HepG2 (cell line): ENCODE data around the gene PCYT2. TPM values are rescaled to one million over a fixed set of nuclear protein-coding genes. Genes with fewer than 3 reads are reported as not detected.

Experiments
- EHMT2 ChIP-seq: fragments of 200-600 bp; sonication (generic); IDR thresholded peaks from 2 replicates; pipeline ENCODE4 v1.7.0; 2017; ENCODE audit warnings: antibody characterized with exemption, low read depth, low read length, borderline replicate concordance
- HNRNPL ChIP-seq: fragments of 200-400 bp; formaldehyde crosslinking; IDR thresholded peaks from 2 replicates; pipeline ENCODE4 v1.6.1; 2017; ENCODE audit warnings: mild to moderate bottlenecking, low read depth, low read length
- JUN ChIP-seq: sonication (generic); formaldehyde crosslinking; IDR thresholded peaks from 2 replicates; pipeline ENCODE4 v1.4.0; 2020; ENCODE audit warnings: mild to moderate bottlenecking, missing genetic modification reagents
- MTA1 ChIP-seq: sonication (generic); formaldehyde crosslinking; IDR thresholded peaks from 2 replicates; pipeline ENCODE4 v1.4.0; 2020; ENCODE audit warnings: missing genetic modification reagents, mild to moderate bottlenecking, borderline replicate concordance
- ONECUT2 ChIP-seq: sonication (generic); formaldehyde crosslinking; IDR thresholded peaks from 2 replicates; pipeline ENCODE4 v1.4.0; 2020; ENCODE audit warnings: missing genetic modification reagents
- SOX5 ChIP-seq: IDR thresholded peaks from 2 replicates; pipeline ENCODE4 v1.6.1; 2016; ENCODE audit warnings: borderline replicate concordance
- ZBTB40 ChIP-seq, 2 experiments: fragments of 450-650 bp in 1 of 2; sonication (generic) in 1 of 2; formaldehyde crosslinking in 1 of 2; IDR thresholded peaks; 2 replicates each; pipeline versions ENCODE4 v1.6.1 to v1.8.0; 2016 to 2022; ENCODE audit warnings: antibody characterized with exemption in 1 of 2, mild to moderate bottlenecking in 1 of 2, missing genetic modification reagents in 1 of 2
- ZBTB46 ChIP-seq: sonication (generic); formaldehyde crosslinking; IDR thresholded peaks from 2 replicates; pipeline ENCODE4 v1.4.0; 2020; ENCODE audit warnings: mild to moderate bottlenecking, missing genetic modification reagents, borderline replicate concordance
- ZGPAT ChIP-seq: IDR thresholded peaks from 2 replicates; pipeline ENCODE4 v1.6.1; 2016; ENCODE audit warnings: mild to moderate bottlenecking
- ZMYM3 ChIP-seq: sonication (generic); formaldehyde crosslinking; IDR thresholded peaks from 2 replicates; pipeline ENCODE4 v1.5.1; 2020; ENCODE audit warnings: mild to moderate bottlenecking, missing genetic modification reagents
- ZNF138 ChIP-seq: sonication (generic); formaldehyde crosslinking; IDR thresholded peaks from 2 replicates; pipeline ENCODE4 v1.5.0; 2020; ENCODE audit warnings: mild to moderate bottlenecking, low read depth, missing genetic modification reagents
- ZNF234 ChIP-seq: sonication (generic); formaldehyde crosslinking; conservative IDR thresholded peaks from 2 replicates; pipeline ENCODE4 v1.5.1; 2020; ENCODE audit warnings: mild to moderate bottlenecking, missing genetic modification reagents
- ZNF878 ChIP-seq: sonication (generic); formaldehyde crosslinking; IDR thresholded peaks from 2 replicates; pipeline ENCODE4 v1.8.1; 2023; ENCODE audit warnings: mild to moderate bottlenecking, missing genetic modification reagents, moderate library complexity
- ZSCAN20 ChIP-seq: sonication (generic); formaldehyde crosslinking; IDR thresholded peaks from 2 replicates; pipeline ENCODE4 v1.4.0; 2020; ENCODE audit warnings: missing genetic modification reagents, mild to moderate bottlenecking, borderline replicate concordance
- polyA plus RNA-seq, 8 experiments: library from polyadenylated mRNA; depleted of rRNA in 3 of 8; stranded (reverse) in 7 of 8; unstranded in 1 of 8; fragments of >200 nt; fragmentation: Illumina TruSeq in 4 of 8; extraction: Trizol in 4 of 8; gene quantifications; 2 replicates each; pipeline versions ENCODE4 v1.2.1 to v1.2.3, GENCODE V29; 2011 to 2016; ENCODE audit warnings: low read depth in 4 of 8, missing spikeins in 1 of 8, mixed read lengths in 1 of 8; ENCODE audit not compliant: insufficient read depth in 1 of 8
- total RNA-seq, 5 experiments: library from RNA; depleted of rRNA; stranded (reverse); fragments of >200 nt; fragmentation: Illumina TruSeq; extraction: Trizol; gene quantifications; 2 replicates each; pipeline ENCODE4 v1.2.3, GENCODE V29; 2016; ENCODE audit warnings: low read depth in 1 of 5
- TF ChIP-seq, protein P1 (sequence below): IDR thresholded peaks from 2 replicates; pipeline ENCODE4 v1.6.1; 2016; ENCODE audit warnings: control low read depth

PCYT2 gene
- total and polyA plus RNA-seq, 2 of the 13 experiments (the other 11 are each of a cell fraction or from before 2014, with no cell fraction given) = 147 to 297 TPM

DNA sequence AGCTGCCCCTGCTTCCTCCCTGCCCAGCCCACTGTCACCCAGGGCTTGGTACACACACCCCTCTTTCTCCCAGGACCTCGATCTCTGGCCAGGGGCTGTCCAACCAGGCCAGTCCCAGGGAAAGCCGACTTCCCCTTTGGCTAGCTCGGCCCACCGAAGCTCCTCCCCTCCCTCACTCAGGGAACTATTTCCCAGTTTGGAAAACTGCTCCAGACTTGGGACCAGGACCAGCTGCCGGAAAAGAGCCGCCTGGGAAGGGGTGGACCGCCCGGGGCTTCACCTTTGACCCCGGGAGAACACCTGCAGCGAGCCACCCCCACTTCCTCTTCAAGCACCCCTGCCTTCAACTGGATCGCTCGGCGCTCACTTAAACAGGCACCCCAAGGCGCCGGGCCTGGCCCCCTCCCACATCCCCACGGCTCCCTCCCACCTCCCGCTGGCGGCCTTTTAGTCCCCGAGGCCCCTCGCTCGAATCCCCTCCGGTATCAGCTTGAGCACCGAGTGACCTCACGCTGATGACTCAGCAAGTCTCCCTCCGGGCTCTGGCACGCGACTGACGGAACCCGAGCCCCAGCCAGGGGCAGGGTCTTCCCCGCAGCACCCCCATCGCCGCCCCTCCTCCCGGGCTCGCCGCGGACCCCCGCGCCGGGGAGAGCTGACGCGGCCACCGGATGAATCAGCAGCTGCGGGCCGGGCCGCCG is 15.4 kb upstream of the PCYT2 start (continued):
- no peak for TF ChIP-seq ZBTB40 (IDR thresholded peaks at IDR 0.05)
- peak; percentile 68 for TF ChIP-seq ZBTB40 (CRISPR knock-in tag; IDR thresholded peaks at IDR 0.05)
- no peak for TF ChIP-seq ZSCAN20 (CRISPR knock-in tag)
- TF ChIP-seq HNRNPL = peak; percentile 86
- TF ChIP-seq ZNF878 (CRISPR knock-in tag) = no peak
- TF ChIP-seq, protein P1, sequence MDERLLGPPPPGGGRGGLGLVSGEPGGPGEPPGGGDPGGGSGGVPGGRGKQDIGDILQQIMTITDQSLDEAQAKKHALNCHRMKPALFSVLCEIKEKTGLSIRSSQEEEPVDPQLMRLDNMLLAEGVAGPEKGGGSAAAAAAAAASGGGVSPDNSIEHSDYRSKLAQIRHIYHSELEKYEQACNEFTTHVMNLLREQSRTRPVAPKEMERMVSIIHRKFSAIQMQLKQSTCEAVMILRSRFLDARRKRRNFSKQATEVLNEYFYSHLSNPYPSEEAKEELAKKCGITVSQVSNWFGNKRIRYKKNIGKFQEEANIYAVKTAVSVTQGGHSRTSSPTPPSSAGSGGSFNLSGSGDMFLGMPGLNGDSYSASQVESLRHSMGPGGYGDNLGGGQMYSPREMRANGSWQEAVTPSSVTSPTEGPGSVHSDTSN (CRISPR knock-in tag) = no peak
- peak; percentile 45; the same call in 1 of the 2 replicates for TF ChIP-seq SOX5
- peak; percentile 86 for TF ChIP-seq ZGPAT
- TF ChIP-seq ZMYM3 (CRISPR knock-in tag) = 0 out of 2 replicates have a peak, but pooled peaks have one; percentile 8
- no peak for TF ChIP-seq ZNF234 (CRISPR knock-in tag)
- TF ChIP-seq ZBTB46 (CRISPR knock-in tag) = no peak; the same call in 1 of the 2 replicates
- no peak for TF ChIP-seq JUN
- no peak for TF ChIP-seq EHMT2
- 0 out of 2 replicates have a peak, but pooled peaks have one; percentile 33 for TF ChIP-seq ZNF138 (CRISPR knock-in tag)
- no peak for TF ChIP-seq ONECUT2 (CRISPR knock-in tag)
- TF ChIP-seq MTA1 (CRISPR knock-in tag) = no peak
